Mucosa of stomach (tissue), 1 donor: Measurements from ENCODE around the gene MYO1E.

Source experiments
- H3K27me3 ChIP-seq: one replicate; pipeline ENCODE4 v1.7.0; 2013; ENCODE audit warnings: mild to moderate bottlenecking, low read length; ENCODE audit not compliant: control insufficient read depth, insufficient read depth
- H3K36me3 ChIP-seq: one replicate; pipeline ENCODE4 v1.7.0; 2013; ENCODE audit warnings: low read length; ENCODE audit not compliant: control insufficient read depth, insufficient read depth
- H3K4me1 ChIP-seq: one replicate; pipeline ENCODE4 v1.7.0; 2013; ENCODE audit warnings: mild to moderate bottlenecking, low read length; ENCODE audit not compliant: control insufficient read depth, insufficient read depth
- H3K4me3 ChIP-seq: one replicate; pipeline ENCODE4 v1.7.0; 2013; ENCODE audit warnings: low read length
- H3K9ac ChIP-seq: one replicate; pipeline ENCODE4 v1.7.0; 2013; ENCODE audit warnings: mild to moderate bottlenecking, low read length, moderate library complexity
- H3K9me3 ChIP-seq: one replicate; pipeline ENCODE4 v1.7.0; 2013; ENCODE audit warnings: mild to moderate bottlenecking, low read length, moderate library complexity; ENCODE audit not compliant: control insufficient read depth
- donor health status: Pancreatic carcinoma.

Gene MYO1E

GRCh38 chr15:59096429-59096828 lies 276.2 kb downstream of the MYO1E start:
- Histone ChIP-seq H3K9me3 (no peaks in the 10 kb centered on the region), H3K9ac (no peak overlapping the region), H3K4me3 (no peak overlapping the region), H3K4me1 (no peaks in the 10 kb centered on the region), H3K27me3 (no peaks in the 10 kb centered on the region), H3K36me3 (no peaks in the 10 kb centered on the region)

- H3K27me3 ChIP-seq = no peaks in the 10 kb centered on the region
- H3K4me1 ChIP-seq = no peaks in the 10 kb centered on the region
- no peak overlapping the region for H3K9ac ChIP-seq
- no peaks in the 10 kb centered on the region for H3K9me3 ChIP-seq
- no peak overlapping the region for H3K4me3 ChIP-seq
- no peaks in the 10 kb centered on the region for H3K36me3 ChIP-seq
Measured at GRCh38 chr15:59094077-59094476, 278.6 kb downstream of the MYO1E start.

DNA sequence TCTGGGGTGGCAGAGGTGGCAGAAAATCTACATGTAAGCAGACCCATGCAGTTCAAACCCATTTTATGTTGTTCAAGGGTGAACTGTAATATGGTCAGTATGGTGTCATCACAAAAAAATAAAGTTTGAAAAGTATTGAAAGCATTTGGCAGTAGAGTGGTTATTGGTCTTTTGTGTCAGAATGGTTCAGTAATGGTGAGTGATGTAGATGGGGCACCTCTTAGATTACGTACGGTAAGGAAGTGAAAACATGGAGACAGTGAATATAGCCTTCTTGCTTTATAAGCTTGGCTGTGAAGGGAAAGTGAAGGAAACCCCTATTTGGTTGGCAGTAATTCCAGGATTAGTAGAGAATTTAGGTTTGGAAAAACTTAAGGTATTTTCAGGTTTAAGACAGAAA lies 284.9 kb downstream of the MYO1E start:
- Histone ChIP-seq H3K9ac (no peak overlapping the region), H3K36me3 (no peaks in the 10 kb centered on the region), H3K9me3 (no peaks in the 10 kb centered on the region), H3K27me3 (no peaks in the 10 kb centered on the region), H3K4me1 (no peaks in the 10 kb centered on the region), H3K4me3 (no peak overlapping the region)
